Measurements from ENCODE around the gene RAMP1.

DNA sequence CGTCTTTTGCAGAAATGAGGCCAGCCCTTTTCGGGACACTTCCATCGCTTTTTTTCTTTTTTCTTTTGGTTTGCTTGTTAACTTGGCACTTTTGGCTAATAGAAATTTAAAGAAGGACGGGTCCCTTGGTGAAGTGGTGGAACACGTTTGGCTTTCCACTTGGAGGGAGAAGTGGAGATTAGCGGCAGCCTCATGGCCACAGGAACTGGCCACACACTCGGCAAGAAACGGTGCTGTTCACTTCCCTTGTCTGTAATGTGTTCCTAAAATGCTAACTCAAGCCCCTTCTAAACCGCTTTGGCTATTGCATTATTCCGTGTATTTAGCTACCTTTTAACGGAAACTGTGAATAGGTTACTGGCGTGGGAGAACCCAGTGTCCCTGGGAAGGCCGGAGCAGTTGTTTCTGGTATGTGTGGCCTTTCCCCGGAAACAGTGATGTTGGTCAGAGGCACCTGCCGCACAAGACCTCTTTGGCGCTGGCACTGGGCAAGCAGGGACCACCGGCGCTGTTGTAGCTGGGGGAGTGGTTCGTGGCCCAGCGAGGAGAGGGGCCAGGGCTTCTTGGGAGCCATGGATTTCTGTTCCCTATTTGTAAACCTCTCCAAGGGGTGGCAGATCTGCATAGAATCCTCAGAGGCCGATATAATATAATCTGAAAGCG, 981 bp downstream of the RAMP1 start:
- TF ChIP-seq POLR2AphosphoS5 (IDR thresholded peaks at IDR 0.05) = no peak
- TF ChIP-seq, protein P1, sequence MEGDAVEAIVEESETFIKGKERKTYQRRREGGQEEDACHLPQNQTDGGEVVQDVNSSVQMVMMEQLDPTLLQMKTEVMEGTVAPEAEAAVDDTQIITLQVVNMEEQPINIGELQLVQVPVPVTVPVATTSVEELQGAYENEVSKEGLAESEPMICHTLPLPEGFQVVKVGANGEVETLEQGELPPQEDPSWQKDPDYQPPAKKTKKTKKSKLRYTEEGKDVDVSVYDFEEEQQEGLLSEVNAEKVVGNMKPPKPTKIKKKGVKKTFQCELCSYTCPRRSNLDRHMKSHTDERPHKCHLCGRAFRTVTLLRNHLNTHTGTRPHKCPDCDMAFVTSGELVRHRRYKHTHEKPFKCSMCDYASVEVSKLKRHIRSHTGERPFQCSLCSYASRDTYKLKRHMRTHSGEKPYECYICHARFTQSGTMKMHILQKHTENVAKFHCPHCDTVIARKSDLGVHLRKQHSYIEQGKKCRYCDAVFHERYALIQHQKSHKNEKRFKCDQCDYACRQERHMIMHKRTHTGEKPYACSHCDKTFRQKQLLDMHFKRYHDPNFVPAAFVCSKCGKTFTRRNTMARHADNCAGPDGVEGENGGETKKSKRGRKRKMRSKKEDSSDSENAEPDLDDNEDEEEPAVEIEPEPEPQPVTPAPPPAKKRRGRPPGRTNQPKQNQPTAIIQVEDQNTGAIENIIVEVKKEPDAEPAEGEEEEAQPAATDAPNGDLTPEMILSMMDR (IDR thresholded peaks at IDR 0.05) = no peak
- TF ChIP-seq POLR2A (IDR thresholded peaks at IDR 0.05) = no peak
- TF ChIP-seq EP300 (IDR thresholded peaks at IDR 0.05) = no peak

Measured in suprapubic skin (tissue), 4 donors.